HG02970 (cell line): Measurements from ENCODE around the gene CER1.
"Not testable (repeated sequence)": the region's sequence is repeated elsewhere in the genome, so short reads cannot be mapped to it uniquely, and the experiment has no call there.

Experiments used
- ATAC-seq: cut with Tn5 transposase; IDR thresholded peaks from one replicate; pipeline ENCODE4 v1.9.1; 2021; ENCODE audit warnings: mild to moderate bottlenecking, moderate library complexity, moderate number of reproducible peaks; ENCODE audit not compliant: unreplicated experiment, low FRiP score

Gene CER1

DNA sequence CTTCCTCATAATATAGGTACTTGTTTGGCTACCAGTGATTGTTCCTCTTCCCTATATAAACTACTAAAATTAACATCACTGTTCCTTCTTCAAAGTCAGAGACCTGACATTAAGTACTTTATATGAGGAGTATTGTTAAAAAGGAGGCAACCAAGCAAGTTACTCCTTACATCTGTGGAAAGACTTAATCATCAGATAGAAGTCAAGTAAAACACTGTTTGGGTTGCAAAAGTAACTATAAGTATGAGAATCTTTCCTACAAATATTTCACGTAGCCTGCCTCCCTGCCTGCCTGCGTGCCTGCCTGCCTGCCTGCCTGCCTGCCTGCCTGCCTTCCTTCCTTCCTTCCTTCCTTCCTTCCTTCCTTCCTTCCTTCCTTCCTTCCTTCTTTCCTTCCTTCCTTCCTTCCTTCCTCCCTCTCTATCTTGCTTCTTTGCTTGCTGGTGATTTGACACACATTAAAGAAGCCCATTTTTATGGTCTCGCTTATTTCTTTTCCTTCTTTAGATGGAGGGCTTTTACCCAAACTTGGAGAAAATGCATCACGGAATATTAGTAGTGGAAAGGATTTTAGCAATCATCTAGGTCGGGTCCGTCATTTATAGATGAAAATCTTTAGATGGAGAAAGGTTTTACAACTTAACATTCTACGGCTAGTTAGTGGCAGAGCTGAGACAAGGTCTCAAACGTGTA, 3.2 kb downstream of the CER1 start:
- ATAC-seq, result no peak

DNA sequence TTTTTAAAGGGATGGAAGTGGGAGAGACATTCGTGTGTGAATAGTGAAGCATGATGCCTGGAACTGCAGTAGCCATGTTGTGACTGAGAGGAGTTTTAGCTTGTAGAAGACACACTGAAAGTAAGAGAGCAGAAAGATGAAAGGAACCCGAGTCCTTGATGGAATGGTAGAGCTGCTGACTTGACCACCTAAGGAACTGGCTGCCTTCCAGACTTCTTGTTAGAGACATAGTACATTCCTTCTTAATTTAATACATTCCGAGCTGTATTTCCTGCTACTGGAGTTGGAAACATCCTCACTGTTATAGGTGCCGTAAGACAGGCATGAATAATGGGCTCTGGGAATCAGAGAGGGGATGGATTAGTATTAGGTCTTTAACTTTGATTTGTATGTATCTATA, 7.4 kb downstream of the CER1 start:
- ATAC-seq, result no peak

DNA sequence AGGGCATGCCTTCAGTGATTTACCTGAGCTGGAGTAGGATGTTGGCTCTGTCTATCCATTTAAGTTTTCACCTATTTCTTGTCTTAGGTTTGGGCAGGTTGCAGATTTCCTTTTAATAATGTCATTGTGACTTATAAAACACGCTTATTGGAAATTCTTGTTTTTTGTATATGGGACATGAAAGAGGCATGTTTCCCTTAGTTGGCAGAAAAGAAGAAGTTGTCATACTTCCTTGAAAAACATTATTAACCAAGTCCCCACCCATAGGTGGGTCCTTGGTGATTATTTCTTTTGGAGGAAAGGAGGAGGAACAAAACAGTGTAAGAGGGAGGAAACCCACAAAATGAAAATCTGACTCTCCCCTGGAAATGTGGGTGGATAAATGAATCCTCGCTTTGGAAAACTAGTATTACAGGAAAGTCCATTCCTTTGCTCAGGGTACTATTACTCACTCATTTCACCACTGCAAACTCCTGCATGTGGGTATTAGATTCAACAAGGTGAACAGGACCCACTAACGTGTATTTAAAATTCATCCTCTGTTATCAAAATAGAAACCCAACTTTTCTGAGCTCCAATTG, 9.3 kb downstream of the CER1 start:
- no peak for ATAC-seq

DNA sequence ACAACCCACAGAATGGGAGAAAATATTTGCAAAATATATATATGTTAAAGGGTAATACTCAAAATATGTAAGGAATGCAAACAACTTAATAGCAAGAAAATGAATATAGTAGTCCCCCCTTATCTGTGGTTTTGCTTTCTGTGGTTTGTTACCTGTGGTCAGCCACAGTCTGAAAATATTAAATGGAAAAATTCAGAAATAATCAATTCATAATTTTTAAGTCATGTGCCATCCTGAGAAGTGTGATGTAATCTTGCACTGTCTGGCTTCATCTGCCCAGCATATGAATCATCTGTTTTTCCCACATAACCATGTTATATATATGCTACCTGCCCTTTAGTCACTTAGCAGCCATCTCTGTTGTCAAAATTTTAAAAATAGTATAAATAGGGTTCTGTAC, 11.7 kb downstream of the CER1 start:
- ATAC-seq, result no peak

DNA sequence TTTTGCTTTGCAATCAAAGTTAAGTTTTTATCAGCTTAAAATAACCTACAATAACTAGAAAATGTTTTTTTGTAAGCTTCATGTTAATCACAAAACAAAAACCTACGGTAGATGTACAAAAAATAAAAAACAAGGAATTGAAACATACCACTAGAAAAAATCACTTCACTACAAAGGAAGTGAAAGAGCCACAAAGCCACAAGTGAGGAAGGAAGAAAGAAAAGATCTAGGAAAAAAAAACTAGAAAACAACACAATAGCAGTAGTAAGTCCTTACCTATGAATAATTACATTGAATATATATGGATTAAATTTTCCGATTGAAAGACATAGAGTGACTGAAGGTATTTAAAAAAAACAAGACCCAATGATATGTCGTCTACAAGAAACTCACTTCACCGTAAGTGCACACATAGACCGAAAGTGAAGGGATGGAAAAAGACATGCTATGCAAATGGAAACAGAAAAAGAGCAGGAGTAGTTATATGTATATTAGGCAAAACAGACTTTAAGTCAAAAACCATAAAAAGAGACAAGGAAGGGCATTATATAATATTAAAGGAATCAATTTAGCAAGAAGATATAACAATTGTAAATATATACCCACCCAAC, 15.9 kb downstream of the CER1 start:
- no peak for ATAC-seq

DNA sequence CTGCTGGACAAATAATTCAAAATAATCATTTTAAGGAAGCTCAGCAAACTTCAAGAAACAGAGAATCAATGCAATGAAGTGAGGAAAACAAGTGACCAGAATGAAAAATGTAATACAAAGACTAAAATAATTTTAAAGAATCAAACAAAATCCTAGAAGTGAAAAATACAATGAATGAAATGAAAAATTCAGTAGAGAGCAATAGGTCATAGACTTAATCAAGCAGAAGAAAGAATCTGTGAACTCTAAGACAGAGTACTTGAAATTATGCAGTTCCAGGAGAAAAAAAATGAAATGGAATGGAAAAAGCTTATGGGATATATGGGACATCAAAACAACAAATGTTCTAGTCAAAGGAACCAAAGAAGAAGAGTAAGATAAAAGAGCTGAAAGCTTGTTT, 17.5 kb downstream of the CER1 start:
- no peak for ATAC-seq

DNA sequence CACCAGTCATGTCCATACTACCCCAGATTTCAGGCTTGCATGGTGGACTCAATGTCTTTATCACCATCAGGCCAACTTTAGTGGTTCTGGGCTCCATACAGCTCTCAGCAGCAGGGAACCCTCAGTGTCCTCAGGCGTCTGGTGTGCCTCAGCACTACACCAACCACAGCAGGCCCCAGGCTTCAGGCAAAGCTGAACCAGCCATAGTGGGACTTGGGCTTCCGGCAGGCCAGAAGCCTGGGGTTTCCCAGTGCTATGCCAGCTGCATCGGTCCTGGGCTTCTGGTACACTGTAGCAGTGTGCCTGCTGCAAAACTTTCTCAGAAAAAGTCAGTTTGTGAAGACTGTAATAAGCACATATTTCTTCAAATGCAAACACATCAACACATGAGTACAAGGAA, 18.3 kb downstream of the CER1 start:
- no peak for ATAC-seq

DNA sequence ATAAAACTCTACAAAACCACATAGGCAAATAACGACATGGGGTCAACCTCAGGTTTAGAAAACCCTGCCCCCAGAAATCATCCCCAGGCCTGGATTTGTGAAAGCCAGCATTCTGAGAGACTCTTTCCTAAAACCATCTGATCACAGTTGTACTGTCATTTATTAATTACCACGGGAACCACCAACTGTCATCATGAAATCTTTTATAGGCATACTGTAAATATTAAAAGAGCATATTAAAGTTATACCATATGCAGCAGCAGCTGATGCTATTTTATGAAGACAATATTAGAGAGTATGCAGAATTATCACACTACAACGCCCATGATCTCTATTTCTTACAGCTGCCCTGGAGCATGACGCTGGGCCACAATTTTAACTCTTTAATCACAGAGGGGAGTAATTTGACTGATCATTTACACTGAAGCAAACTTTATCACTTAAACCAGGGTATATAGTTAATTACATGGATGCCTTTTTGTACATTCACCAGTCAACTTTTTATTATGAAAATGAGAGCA, 20.3 kb downstream of the CER1 start:
- ATAC-seq, result no peak

DNA sequence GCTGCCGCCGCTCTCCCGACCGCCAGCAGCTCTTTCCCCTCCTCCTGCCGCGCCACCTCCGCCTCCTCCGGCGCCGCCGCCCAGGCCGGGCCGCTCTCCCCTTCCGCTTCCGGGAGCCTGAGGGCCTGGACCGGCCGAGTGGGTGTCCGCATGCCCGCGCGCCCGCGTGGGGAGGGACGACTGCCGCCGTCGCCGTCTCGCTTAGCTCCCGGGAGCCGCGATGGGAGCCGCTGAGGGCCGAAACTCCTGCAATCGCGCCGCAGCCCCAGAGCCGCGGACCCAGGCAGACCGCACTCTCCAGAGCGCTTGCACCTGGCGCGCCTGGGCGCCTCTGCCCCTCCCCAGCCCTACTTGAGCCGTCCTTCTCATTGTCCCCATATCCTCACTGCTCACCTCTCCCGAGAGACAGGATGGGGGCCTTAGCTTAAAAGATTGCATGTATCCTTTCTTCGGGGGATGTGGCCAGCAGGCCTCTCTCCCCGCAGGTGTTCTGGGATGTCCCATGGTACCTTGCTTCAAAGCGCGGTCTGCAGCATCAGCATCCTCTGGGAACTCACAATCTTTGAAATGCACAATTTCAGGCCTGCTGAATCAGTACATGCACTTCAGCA, 29.2 kb downstream of the CER1 start, which contains the start of gene ZDHHC21:
TSS of gene ZDHHC21 (minus strand) at position 182 of the 611 bp plus-strand sequence. CDS start 19,092 bp downstream, outside the sequence.
- ATAC-seq, result peak; percentile 71

DNA sequence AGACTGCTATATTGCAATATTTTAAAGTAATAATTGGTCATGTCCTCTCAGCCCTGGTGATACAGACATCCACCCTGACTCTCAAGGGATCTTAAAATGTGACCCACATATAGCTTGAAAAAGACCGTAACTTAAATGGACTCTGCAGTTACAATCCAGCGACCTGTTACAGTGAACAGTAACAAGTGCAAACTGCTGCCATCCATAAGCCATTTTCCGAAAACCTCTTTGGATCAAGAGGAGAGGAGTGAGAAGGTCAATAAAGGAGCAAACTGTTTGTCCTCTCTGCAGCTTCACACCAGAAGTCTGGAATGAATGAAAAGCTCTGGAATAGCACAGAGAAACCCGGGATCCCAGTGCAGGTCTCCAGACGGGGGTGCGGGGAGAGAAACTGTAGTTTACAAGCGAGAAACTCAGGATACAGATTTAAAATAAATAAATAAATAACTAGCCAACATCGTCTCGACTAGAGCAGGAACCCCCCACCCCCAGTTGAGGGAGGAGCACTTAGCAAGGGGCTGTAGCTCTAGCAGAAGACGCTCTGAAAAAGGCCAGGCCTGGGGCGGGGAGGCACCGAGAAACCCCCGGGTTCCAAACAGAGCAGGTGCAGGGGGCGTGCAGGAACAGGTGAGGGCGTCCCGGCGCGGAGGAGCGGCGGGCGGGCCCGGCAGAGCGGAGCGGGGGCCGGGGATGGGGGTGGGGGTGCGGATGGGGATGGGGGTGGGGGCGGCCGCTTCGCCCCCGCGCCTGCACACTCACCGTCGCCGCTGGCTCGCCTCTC, 29.9 kb downstream of the CER1 start:
- ATAC-seq, result peak; percentile 45

DNA sequence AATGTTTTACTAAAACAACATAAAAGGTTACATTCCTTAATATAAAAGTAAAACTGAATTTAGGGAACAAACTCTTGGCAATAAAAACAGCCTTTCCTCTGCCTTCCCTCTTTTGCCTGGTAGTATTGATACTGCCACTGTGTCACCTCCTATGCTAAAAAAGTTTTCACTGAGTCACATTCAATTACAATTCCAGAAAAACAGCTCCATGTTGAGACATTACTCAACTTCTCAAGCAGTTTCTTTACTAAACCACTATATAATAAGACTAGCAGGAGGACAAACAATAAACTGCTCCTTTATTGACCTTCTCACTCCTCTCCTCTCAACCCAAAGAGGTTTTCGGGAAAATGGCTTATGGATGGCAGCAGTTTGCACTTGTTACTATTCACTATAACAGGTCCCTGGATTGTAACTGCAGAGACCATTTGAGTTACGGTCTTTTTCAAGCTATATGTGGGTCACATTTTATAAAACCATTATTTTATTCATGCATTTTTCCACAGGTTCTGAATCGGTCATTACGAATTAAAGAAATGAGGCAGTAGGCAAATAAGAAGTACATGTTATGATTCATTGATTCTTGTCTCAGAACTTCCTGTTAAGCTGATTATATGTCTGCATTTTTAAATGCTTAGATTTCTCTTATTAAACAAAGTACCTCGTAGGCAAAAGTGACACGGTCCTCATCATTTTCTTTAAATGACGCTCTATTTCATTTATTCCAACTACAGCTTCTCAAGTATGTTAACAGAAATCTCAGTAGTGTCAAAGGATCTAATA, 31.4 kb downstream of the CER1 start:
- ATAC-seq, result no peak

DNA sequence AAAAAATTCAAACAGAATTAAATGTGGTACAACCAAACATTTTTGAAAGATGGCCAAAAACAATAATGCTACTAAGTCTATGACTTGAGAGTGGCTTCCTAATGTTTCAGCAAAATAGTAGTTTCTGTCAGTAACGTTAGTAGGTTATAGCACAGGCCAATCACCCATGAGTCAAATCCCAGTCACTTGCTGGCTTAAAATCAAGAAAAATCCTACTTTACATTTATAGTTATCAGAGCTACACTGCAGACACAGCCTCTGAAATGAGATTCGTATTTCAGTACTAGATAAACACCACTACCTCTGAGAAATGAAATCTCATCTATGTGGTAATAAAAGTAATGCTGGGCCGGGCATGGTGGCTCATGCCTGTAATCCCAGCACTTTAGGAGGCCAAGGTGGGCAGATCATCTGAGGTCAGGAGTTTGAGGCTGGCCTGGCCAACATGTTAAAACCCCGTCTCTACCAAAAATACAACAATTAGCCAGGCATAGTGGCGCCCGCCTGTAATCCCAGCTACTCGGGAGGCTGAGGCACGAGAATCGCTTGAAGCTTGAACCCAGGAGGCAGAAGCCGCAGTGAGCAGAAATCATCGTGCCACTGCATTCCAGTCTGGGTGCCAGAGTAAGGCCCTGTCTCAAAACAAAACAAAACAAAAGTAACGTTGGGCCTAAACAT, 35.4 kb downstream of the CER1 start:
- no peak for ATAC-seq

DNA sequence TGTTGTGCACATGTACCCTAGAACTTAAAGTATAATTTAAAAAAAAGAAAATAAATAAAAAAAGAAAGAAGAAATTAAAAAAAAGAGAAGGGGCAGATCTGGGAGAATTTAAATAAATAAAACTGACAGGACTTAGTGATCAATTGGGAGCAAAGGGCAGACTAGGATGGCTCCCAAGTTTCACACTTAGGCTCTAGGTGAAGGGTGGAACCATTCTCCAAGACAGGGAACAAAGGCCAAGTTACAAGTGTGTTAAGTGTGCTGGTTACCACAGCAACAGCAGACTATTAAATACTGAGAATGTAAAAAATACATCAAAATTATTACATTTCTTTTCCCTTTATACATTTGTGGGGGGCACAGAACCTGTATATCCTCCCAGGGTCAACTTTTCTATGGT, 36.4 kb downstream of the CER1 start:
- no peak for ATAC-seq

DNA sequence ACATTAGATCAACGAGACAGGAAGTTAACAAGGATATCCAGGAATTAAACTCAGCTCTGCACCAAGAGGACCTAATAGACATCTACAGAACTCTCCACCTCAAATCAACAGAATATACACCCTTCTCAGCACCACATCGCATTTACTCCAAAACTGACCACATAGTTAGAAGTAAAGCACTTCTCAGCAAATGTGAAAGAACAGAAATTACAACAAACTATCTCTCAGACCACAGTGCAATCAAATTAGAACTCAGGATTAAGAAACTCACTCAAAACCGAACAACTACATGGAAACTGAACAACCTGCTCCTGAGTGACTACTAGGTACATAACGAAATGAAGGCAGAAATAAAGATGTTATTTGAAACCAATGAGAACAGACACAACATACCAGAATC, 39.9 kb downstream of the CER1 start:
- ATAC-seq, result not testable (repeated sequence)

DNA sequence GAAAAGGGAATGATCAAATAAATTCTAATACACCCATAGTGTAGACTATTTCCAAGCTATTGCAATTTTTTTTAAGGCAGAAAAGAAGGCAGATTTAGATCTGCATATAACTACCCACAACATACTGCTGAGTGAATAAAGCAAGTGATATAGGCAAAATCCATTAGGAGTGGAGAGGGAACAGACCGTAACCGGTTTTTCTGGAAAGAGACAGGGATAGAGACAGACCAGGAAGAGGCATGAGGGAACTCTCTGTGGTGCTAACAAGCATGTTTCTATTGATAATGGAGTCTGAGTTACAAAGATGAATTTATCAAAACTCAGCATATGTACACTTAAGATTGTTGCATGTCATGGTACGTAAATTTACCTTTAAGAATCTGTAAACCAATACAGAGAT, 43.8 kb downstream of the CER1 start:
- no peak for ATAC-seq

DNA sequence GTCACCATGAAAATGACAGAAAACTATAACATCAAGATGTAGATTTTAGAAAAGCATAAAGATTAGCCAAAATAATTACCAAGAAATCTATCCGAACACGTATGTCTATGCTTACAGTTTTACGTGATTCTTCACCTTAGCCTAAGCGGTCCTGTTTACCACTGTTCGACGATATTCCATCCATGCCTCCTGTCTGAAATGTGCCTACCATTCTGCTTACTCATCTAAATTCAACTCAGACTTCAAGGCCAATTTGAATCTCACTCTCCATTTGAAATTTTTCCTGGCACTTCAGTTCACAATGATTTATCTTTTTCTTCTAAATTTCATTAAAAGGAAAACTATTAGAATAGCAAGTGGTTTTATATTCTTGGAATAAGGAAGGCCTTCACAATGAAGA, 44.7 kb downstream of the CER1 start:
- ATAC-seq, result no peak

DNA sequence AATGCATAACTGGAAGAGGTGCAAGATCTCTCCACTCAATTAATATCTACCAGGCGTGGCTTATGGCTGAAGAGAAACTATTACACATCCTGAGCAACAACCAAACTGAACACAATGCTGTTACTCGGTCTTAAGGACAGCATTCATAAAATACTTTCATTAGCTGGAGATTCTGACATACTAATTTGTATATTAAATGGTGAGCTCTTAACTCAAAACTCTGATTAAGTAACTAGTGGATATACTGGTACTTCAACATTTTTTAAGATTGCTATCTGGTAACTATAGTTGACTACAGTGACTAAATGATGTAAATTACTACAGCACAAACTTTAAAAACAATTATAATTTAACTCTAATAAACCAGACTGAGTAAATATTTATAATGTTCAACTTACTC, 45.1 kb downstream of the CER1 start:
- no peak for ATAC-seq

DNA sequence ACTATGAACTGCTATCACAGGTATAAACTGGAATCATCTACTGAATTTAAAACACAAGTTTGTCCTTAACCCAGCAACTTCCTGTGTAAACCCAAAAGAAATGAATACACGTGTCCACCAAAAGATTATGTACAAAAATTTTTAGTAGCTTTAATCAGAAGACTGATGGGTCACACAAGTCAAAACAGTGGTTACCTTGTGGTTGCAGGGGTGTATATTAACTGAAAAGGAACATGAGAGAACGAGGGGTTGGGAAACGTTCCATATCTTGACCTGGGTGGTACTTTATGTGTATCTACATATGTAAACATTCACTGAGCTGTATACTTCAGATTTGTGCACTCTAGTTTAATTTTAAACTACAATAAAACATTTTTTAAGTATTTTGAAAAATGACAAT, 47.9 kb downstream of the CER1 start:
- no peak for ATAC-seq

DNA sequence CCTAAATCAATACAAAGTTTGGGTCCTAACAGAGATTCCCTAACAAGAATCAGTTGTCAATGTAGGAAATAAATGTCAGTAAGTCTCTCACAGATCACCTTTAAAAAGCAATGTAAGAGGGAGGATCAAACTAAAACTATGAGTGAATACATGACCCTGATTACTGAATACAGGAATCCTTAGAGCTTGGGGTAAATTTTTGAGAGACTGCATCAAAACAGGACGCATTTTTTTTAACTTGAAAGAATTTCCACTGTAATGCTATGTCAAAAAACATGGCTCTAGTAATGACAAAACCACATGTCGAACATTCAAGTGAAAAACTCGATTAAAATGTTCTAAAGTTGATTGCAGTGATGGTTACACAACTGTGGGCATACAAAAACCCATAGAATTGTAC, 51.2 kb downstream of the CER1 start:
- ATAC-seq, result no peak
